Myocyte (in vitro differentiated cells): Measurements from ENCODE around the gene TGFBR3L. TPM values are rescaled to one million over a fixed set of nuclear protein-coding genes. Genes with fewer than 3 reads are reported as not detected.

Experiments
- DNase-seq: peaks from one replicate; pipeline ENCODE4 v3.0.0-alpha.2; 2012; ENCODE audit warnings: low read depth
- polyA plus RNA-seq: library from polyadenylated mRNA; unstranded; fragments of >200 nt; gene quantifications from one replicate; pipeline ENCODE4 v1.2.1, GENCODE V29; 2012; ENCODE audit warnings: missing spikeins
- total RNA-seq: library from RNA; depleted of rRNA; stranded (reverse); fragments of >200 nt; gene quantifications from 2 replicates; pipeline ENCODE4 v1.2.3, GENCODE V29; 2014

The TGFBR3L gene
- total RNA-seq: 0.21 and 4.2 TPM in 2 replicates
- 0.98 TPM for polyA plus RNA-seq

GRCh38 chr19:7914598-7915045, at the start of gene TGFBR3L:
TSS of gene TGFBR3L (plus strand) at chr19:7914830.
- DNase-seq: no peak

- DNase-seq: no peak
Observed at GRCh38 chr19:7865262-7865911, 49.2 kb upstream of the TGFBR3L start.

GRCh38 chr19:7866399-7867091, 48.1 kb upstream of the TGFBR3L start:
- no peak for DNase-seq

- no peak for DNase-seq
Observed at GRCh38 chr19:7867092-7867844, 47.4 kb upstream of the TGFBR3L start.

GRCh38 chr19:7868326-7868670, 46.3 kb upstream of the TGFBR3L start:
- DNase-seq: no peak

GRCh38 chr19:7868671-7869452, 45.8 kb upstream of the TGFBR3L start:
- peak; percentile 68 for DNase-seq

GRCh38 chr19:7869453-7869909, 45.1 kb upstream of the TGFBR3L start:
- DNase-seq: no peak

- no peak for DNase-seq
Observed at GRCh38 chr19:7869910-7870511, 44.6 kb upstream of the TGFBR3L start.

- no peak for DNase-seq
Observed at GRCh38 chr19:7870571-7871436, 43.8 kb upstream of the TGFBR3L start.

GRCh38 chr19:7871437-7872305, 43.0 kb upstream of the TGFBR3L start:
- peak; percentile 85 for DNase-seq

GRCh38 chr19:7872306-7873204, 42.1 kb upstream of the TGFBR3L start:
- no peak for DNase-seq

GRCh38 chr19:7873304-7874075, 41.1 kb upstream of the TGFBR3L start:
- DNase-seq: no peak

GRCh38 chr19:7874076-7874896, 40.3 kb upstream of the TGFBR3L start, which contains the start of gene PRR36:
TSS of gene PRR36 (minus strand) at chr19:7874390. CDS start at chr19:7873689, 701 bp downstream.
- no peak for DNase-seq

- no peak for DNase-seq
Observed at GRCh38 chr19:7874897-7875273, 39.7 kb upstream of the TGFBR3L start.

- DNase-seq: no peak
Observed at GRCh38 chr19:7877249-7877836, 37.3 kb upstream of the TGFBR3L start.
